GM19463 (cell line): ENCODE measurements around the gene LAPTM5.

ENCODE experiments used
- ATAC-seq: cut with Tn5 transposase; IDR thresholded peaks from one replicate; pipeline ENCODE4 v1.9.1; 2021; ENCODE audit warnings: mild to moderate bottlenecking, moderate library complexity; ENCODE audit not compliant: unreplicated experiment

Gene LAPTM5

DNA sequence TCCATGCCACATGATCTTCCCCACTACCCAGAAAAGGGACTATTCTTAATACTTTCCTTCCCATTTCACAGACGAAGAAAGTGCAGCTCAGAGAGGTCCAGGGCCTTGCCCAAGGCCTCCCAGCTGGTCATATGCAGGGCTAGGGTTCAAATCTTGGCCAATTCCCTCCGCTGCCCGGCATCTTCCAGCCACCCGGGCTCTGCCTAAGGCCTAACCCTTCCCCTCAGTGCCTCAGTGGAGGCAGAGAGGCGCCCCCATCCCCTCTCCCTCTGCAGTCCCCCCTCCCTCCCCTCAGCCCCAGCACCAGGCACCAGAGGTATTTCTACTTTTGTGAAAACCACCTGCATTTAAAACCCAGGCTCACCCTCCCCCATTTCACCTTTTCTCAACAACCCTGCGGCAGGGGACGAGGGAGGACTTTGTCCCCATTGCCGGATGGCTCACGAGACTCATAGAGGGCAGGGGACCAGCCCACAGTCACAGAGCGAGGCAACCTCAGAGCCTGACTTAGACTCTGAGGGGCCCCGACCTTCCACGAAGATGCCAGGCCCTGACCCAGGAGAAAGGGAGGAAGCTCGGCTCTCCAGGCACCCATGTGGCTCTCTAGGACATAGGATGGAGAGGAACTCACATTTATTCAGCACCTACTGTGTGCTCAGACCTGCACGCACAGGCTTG lies 12.3 kb downstream of the LAPTM5 start:
- ATAC-seq = no peak

DNA sequence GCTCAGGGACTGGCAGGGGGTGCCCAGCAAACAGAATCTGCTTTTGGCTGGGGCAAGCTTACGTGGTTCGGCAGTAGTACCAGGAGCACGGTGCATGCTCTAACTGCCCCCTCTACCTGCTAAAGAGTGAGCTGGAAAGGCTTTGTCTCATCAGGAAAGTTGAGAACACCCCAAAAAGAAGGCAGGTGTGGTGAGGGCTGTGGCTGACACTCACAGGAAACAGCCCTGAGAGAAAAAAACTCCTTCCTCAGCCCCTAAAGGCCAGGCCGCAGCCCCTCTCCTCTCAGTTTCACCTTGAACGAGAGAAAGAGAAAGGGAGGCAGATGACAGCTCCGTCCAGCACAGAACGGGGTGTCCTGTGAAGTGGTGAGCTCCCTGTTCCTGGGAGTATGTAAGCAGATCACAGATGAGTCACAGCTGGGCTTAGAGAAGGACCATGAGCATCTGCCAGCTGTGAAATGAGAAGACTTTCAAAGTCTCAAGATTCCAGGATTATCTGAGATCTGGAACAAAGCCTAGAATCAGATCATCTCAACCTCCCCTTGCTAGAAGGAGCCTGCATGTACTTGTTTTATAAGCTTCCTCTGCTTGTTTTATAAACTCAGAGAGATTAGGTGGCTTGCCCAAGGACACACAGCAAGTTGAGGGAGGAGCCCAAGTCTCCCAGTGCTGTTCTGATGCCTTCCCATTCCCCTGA lies 13.4 kb downstream of the LAPTM5 start:
- ATAC-seq = no peak

DNA sequence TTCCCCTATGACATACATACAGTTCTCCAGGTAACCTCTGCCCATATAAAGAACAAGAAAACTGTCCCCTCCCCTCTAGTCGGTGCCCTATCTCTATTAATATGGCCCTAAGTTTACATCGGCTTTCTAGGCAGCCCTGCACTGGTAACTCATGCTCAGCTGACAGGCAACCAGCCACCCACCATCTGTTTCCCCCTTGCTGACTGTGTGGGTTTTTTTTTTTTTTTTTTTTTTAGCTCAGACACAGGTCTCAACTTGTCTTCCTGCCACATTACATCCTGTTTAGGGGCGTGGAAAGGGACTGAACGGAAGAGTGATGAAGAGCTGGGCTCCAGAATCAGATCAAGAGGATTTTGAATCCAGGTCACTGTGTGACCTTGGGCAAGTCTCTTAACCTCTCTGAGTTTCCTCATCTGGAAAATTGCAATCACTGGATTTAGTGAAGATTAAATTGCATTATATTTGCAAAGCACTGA lies 14.0 kb downstream of the LAPTM5 start:
- ATAC-seq = no peak

DNA sequence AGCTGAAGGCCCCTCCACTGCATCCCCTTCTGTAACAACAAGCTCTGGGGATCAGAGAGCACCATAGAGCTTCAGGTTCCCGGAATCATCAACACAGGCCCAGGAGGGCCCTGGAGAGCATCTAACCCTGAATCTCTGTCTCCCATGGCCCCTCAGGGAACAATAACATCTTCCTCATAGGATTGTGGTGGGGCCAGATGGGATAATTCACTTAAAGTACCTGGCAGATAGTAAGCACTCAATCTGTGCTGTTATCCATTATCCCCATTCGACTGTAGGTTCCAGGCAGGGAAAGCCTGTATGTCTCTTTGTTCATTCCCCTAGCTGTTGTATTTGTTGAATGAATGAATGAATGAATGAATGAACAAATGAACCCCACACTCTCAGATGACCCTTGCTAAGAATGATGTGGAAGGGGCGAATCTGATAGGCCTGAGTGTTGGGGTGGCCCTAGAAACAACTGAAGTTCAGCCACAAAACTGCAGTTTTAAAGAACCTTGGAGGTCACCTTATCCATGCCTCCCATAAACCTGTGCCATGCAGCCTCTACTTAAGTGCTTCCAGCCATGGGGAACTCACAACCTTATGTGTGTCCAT lies 14.5 kb downstream of the LAPTM5 start:
- ATAC-seq = no peak

DNA sequence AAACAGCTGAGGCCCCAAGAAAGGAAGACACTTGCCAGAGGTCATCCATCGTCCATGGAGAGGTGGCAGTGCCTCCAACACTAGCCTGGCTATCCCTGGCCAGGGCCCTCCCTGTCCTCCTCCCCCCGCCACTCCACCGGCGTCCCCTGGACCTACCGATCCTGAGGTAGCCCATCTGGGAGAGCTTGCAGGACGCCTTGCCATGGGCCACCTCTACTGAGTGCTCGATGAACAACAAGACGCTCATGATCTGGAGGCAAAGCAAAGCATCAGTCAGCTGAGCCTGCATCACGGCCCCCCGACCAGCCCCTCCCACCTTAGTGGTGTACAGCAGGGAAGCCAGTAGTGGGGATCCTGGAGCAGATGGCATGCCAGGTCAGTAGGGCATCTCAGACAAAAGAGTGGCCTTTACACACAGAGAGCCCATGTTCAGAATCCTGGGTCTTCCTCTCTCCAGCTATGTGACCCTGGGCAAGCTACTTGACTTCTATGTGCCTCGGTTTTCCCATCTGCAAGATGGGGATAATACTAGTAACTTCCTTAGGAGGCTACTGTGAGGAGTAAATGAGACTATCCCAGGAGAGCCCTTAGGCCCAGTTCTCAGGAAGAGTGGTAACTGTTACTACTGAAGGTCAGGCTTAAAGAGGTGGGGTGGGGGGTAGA lies 15.1 kb downstream of the LAPTM5 start:
- ATAC-seq = no peak

DNA sequence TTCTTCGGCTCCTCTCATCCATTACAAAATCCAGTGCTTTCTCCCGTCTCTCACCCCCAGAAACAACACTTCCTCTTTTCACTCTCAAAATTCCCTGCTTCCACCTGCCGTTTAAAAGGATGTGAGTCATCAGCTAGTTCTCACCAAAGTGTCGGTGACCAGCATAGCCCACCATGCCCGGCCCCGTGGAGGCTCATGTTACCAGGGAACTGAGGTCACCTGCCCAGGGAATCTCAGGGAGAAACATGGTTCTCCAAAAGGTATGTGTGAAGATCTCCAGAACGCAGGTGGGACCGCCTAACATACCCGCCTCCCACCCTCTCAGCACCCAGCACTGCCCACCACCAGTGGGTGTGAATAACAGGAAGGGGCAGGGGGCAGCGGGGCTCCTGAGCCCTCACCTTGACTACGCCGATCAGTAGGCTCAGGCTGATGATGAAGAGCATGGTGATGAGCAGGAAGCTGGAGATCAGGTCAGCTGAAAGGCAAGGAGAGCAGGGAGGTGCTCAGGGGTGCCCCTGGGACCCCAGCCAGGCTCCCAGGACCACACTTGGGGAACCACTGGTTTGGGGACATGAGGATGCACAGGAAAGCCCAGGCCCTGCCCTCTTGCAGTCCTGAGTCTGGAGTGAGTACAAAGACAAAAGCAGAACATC lies 16.2 kb downstream of the LAPTM5 start:
- ATAC-seq = no peak

DNA sequence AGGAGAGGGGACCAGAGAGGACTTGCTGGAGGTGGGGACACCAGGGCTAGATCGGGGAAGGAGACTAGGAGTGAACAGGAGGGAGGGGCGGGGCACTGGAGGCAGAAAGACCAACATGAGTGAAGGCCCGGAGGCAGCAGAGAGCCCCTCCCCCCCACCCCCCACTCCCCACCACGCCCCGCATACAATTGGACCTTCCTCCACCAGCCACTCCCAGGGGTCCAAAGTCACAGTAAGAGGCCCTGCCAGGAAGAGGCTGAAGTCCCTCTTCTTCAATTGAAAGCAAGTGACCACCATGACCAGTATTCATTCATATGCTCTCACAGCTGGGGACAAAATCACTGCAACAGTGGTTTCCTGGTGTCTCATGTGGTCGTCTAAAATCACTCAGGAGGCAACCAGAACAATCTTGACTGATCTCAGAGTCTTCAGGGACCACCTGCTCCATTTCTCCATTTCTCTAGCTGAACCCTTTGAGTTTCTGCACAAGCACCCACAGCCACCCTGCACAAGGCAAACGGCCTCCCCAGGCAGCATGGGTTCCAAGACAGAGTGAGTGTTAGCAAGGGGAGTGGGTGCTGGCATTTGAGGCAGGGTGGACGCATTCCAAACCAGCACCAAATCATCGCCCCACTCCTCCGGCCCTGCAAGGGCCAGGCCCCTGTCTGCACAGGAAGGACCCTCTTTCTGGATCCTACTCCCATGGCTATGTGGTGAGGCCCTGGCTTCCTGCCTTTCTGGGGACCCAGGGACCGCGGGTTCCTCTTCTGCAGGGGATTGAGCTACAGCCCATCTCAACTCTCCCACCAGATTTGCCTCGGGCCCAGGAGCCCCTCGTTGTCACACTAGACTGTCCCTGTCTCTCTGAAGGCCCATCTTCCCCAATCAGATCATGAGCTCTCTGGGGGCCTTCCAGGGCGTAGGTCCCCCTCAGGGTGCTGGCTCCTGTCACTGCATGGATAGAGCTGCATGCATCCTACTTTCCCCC lies 17.0 kb downstream of the LAPTM5 start:
- no peak for ATAC-seq

DNA sequence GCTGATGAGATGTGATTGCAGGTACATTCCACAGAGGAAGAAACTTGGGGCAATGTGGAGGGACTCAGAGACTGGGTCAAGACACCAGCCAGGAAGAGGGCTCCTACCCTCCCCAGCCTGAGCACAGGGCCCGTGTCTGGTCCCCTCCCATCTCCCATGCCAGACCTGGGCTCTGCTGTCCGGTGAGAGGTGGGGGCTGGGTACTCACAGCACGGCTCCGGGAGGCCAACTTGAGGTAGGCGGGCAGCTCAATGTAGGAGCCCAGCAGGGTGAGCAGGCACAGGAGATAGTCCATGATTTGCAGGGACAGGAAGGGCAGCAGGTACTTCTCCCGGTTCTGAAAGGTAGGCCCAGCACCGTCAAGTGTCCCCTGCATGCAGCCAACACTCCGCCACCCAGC lies 18.0 kb downstream of the LAPTM5 start:
- no peak for ATAC-seq

DNA sequence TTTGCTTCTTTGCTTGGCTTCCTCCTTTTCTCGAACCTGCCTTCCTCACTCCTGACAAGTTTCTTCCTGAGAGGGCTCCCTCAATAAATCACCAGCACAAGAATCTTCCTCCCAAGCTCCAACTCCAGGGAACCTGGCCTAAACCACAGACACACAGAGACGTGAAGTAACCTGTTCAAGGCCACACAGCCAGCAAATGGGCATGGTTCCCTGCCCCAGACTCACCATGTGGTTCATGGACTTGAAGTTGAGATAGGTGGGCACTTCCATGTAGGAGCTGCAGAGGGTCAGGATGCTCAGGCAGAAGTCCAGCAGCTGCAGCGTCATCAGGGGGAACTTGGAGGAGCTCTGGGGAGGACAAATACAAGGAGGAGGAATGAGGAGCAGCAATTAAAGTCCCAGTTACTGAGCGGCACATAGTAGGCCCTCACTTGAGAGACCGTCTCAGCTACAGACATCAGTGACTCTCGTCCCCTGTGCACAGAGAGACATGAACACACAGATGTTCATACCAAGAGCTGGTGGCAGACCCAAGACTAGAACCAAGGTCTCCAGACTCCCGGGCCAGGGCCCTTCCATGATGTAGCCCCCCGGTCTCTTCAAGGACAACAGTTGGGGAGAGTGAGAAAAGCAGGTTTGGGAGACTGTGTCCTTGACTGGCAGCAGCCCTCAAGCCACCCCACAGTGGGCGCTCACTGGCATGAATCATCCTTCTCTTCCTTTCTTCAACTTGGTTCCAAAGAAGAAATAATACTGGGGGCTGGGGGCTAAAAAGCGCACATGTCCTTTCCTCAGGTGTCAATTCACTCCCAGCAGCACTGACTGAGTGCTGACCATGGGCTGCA lies 18.6 kb downstream of the LAPTM5 start:
- ATAC-seq = no peak

DNA sequence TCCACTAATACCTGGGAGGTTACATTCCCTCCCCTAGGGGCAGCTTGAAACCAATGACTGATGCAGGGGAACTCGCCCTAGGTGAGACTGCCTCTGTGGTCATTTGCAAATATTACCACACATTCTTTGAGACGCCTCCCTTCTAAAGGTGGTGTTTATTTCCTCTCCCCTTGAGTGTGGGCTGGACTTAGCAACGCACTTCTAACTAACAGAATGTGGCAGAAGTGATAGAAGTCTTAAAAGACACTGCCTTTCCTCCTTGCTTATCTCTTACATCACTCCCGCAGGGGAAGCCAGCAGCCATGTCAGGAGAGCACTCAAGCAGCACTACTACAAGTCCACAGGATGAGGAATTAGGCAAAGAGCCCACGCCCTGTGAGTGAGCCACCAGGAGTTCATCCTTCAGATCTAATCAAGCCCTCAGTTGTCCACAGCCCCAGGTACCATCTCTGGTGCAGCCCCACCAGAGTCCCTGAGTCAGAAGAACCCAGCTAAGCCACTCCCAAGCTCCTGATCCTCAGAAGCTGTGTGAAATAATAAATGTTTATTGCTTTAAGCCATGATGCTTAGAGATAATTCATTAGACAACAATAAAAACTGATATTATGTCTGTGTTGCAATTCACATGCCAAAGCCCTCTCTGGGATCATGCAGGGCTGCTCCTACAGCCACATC lies 19.4 kb downstream of the LAPTM5 start:
- no peak for ATAC-seq

DNA sequence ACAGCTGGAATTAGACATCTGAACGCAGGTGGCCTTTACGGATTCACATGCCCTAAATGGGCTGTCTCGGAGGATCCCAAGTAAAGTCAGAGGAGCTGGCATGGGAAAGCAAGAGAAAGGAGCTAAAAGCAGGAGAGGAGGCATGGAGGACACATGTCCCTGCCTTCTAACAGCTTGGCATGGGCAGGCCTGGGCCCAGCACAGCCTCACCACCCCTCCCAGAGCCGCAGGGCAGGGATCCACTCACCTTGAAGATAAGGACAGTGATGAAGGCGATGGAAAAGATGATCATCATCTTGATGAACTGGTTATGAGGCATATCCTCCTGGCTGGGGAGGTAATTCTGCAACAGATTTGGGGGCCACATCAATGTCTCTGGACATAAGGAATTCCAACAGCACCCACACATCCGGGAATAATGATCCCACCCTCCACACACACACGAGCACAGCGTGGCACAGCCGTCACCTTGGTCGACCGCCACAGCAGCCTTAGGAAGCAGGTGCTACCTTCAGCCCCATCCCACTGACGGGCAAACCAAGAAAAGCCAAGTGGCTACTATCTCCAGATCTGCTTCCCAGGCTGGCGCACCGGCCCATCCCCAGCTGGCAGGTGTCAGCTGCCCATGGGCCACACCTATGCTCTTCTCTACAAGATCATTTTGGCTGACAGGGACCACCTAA lies 20.1 kb downstream of the LAPTM5 start:
- ATAC-seq = no peak

DNA sequence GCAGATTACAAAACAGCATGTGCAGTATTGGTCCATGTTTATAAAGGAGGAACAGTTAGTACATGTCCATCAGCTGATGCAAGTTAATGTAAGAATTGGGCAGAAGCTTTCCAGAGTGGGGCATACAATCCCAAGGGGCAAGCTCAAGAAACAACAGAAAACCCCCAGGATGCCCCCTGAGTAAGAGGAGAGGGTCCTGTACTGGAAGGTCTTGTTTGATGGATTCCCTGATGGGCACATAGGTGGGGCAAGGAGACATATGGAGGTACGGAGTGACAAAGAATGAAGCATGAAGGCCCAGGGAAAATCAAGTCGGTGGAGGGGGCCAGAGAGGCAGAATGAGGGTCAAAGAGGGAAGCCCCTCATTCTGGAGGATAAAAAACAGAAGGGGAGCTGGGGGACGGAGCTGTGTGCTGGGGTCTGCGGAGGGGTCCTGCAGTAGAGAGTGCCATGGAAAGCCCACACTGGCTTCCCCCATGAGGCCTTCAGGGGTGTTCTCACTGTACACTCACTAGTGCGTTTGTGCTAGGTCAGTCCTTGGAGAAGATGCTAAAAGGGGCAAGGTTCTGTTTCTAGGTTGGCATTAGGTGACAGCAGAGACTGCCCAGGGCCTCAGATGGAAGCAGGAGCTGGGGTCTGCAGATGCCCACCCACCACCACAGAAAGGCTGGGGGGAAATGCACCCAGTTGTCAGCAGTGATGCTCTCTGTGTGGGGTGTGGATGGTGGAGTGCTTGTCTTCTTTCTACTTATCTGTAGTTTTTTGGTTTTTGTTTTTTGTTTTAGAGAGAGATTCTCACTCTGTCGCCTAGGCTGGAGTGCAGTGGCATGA lies 21.7 kb downstream of the LAPTM5 start:
- ATAC-seq = no peak

DNA sequence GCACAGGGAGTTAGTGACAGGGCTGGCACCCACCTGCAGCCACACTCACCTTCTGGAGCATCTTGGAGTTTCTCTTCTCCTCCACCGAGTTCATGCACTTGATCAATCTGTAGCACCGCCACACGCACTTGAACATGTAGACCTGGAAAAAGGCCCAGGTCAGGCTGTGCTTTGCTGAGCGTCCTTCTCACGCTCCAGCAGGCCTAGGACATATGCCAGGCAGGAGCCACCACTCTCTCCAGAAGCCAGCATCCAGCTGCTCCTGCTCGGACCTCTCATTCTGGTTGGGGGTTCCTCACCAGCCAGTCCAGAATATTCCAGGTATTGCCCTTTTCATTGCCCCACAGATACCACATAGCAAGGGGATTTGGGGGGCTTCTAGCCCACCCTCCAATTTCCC lies 22.4 kb downstream of the LAPTM5 start:
- no peak for ATAC-seq

DNA sequence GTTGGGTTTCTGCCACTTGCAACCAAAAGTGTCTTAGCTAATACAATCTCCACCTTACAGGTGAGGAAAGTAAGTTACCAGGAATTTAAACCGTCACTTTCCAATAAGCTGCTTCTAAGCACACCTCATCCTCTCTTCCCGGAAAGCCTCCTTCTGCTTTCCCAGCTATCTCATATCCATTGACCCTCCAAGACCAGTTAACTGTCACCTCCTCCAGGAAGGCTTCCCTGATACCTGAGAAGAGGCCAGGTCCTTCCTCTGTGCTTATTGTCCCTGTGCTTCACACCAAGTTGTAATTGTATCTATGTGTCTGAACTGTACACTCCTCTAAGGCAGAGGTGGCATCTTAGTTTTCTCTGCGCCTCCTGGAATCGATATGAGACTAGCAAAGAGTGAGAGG lies 23.0 kb downstream of the LAPTM5 start:
- no peak for ATAC-seq

DNA sequence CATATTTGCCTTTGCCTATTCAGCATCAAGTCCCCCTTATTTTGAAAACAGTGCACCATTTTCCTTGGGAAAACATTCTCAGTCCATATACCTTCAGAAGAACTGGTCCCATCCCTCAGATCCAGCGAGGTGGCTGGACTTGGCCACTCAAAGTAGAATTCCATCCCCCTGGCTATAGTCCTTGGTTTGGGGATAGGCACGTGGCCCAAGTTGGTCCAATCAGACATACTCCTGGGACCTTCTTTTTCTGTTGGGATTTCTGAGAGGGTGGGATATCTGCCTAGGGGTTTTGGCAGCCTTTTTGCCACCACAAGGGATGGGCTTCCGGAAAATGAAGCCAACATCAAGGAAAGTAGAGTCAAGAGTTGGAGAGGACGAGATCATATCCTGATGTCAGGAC lies 23.5 kb downstream of the LAPTM5 start:
- no peak for ATAC-seq

DNA sequence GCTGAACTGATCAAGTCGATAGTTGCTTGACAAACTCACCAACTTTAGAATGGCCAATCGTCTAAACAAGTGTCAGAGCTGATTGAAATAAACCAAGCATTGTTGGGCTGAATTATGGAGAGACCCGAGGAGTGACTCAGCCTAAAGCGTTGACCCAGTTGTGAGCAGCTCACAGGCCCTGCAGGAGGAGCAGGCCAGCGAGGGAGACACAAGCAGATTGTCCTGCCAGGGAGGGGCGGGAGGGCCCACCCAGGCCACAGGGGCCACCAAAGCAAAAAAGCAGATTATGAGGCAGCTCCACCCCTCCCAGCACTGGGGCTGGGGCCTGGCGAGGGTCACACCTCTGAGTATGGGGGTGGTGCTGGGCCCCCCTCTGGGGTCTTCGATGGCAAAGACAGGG lies 24.1 kb downstream of the LAPTM5 start:
- no peak for ATAC-seq
